A673 (cell line): ENCODE results near the gene CACNA2D4. TPM values are rescaled to one million over a fixed set of nuclear protein-coding genes. Genes with fewer than 3 reads are reported as not detected.

Experiments used
- BruUV-seq: library from RNA; stranded (reverse); fragments of 400-500 nt; replicated peaks from 2 replicates; lab custom pipeline; 2021; lab: Mats Ljungman, UMichigan
- CTCF ChIA-PET: fragments of 300-600 bp; sonication (Branson Sonifier 250); formaldehyde crosslinking; loops from one replicate; lab custom pipeline; 2022; ENCODE audit warnings: antibody characterized with exemption; lab: Charles Lee
- POLR2A ChIA-PET: fragments of 300-600 bp; sonication (Branson Sonifier 250); formaldehyde crosslinking; loops from one replicate; lab custom pipeline; 2022; ENCODE audit warnings: antibody characterized with exemption; ENCODE audit not compliant: low non-redundant PET; lab: Charles Lee
- DNase-seq: peaks from one replicate; pipeline ENCODE4 v3.0.0-alpha.2; 2015; ENCODE audit warnings: low spot score
- H3K27ac ChIP-seq: fragments of 200-600 bp; sonication (generic); 2 replicates; pipeline ENCODE4 v1.5.1; 2016; ENCODE audit warnings: mixed run types, low read depth, mild to moderate bottlenecking, mixed read lengths, antibody characterized with exemption, low read length; ENCODE audit not compliant: poor library complexity, severe bottlenecking
- H3K27me3 ChIP-seq: fragments of 200-600 bp; sonication (generic); replicated peaks from 2 replicates; pipeline ENCODE4 v1.6.1; 2017; ENCODE audit warnings: mixed run types, low read depth, mild to moderate bottlenecking, mixed read lengths, antibody characterized with exemption, low read length; ENCODE audit not compliant: insufficient read depth, poor library complexity
- H3K36me3 ChIP-seq: fragments of 200-600 bp; sonication (generic); 2 replicates; pipeline ENCODE4 v1.6.1; 2016; ENCODE audit warnings: mixed run types, mild to moderate bottlenecking, mixed read lengths, antibody characterized with exemption, low read length; ENCODE audit not compliant: insufficient read depth, poor library complexity, severe bottlenecking
- H3K4me1 ChIP-seq: fragments of 200-600 bp; sonication (generic); 2 replicates; pipeline ENCODE4 v1.6.1; 2017; ENCODE audit warnings: mixed run types, mild to moderate bottlenecking, mixed read lengths, antibody characterized with exemption, low read length; ENCODE audit not compliant: insufficient read depth, poor library complexity, severe bottlenecking
- H3K4me3 ChIP-seq: fragments of 200-600 bp; sonication (generic); 2 replicates; pipeline ENCODE4 v1.5.1; 2016; ENCODE audit warnings: low read depth, mixed run types, mild to moderate bottlenecking, mixed read lengths, low read length; ENCODE audit not compliant: poor library complexity, severe bottlenecking
- H3K9me3 ChIP-seq: fragments of 200-600 bp; sonication (generic); 2 replicates; pipeline ENCODE4 v1.6.1; 2016; ENCODE audit warnings: mixed run types, low read depth, mild to moderate bottlenecking, mixed read lengths, antibody characterized with exemption, low read length; ENCODE audit not compliant: poor library complexity, severe bottlenecking
- CTCF ChIP-seq: fragments of 300-800, 200-600 bp; sonication (generic); conservative IDR thresholded peaks from 2 replicates; pipeline ENCODE4 v1.5.1; 2017; ENCODE audit warnings: low read depth, mild to moderate bottlenecking, antibody characterized with exemption, low read length, moderate library complexity, mixed read lengths
- EZH2 ChIP-seq: fragments of 200-600 bp; sonication (generic); IDR thresholded peaks from 2 replicates; pipeline ENCODE4 v1.6.1; 2017; ENCODE audit warnings: borderline replicate concordance, low read depth, mild to moderate bottlenecking, mixed read lengths, antibody characterized with exemption, low read length; ENCODE audit not compliant: poor library complexity, severe bottlenecking
- intact Hi-C: fragments of 100-400 bp; cut with micrococcal nuclease; formaldehyde crosslinking; loops from one replicate; pipeline ENCODE4 v1.10.0; 2022; ENCODE audit not compliant: unreplicated experiment
- total RNA-seq: library from RNA; stranded (reverse); gene quantifications from 2 replicates; pipeline ENCODE4 v1.2.3, GENCODE V29; 2021

CACNA2D4 gene
- total RNA-seq, 1 experiment from 2014 or later: 0.41 TPM

GRCh38 chr12:1931642-1932041 is 13.2 kb upstream of the CACNA2D4 start:
- POLR2A ChIA-PET: no interaction called here
- Histone ChIP-seq H3K4me1 (peaks cover 9% of the 10 kb centered on the region), H3K4me3 (no peak overlapping the region), H3K9me3 (no peaks in the 10 kb centered on the region), H3K27ac (no peak overlapping the region), H3K27me3 (no peaks in the 10 kb centered on the region), H3K36me3 (no peaks in the 10 kb centered on the region)
- intact Hi-C loops: no loop called here
- CTCF ChIA-PET: no interaction called here
- DNase-seq: no peak
- no TSS peak for BruUV-seq
- no peak for TF ChIP-seq CTCF
- no peak for TF ChIP-seq EZH2

- no peak for TF ChIP-seq CTCF
- no peak for TF ChIP-seq EZH2
- CTCF ChIA-PET: no interaction called here
- peaks cover 9% of the 10 kb centered on the region for H3K4me1 ChIP-seq
- no peak for DNase-seq
- intact Hi-C loops: no loop called here
- H3K4me3 ChIP-seq: no peak overlapping the region
- POLR2A ChIA-PET: no interaction called here
- H3K36me3 ChIP-seq: no peaks in the 10 kb centered on the region
- no TSS peak for BruUV-seq
- H3K27ac ChIP-seq: no peak overlapping the region
- H3K9me3 ChIP-seq: no peaks in the 10 kb centered on the region
- no peaks in the 10 kb centered on the region for H3K27me3 ChIP-seq
Measured at GRCh38 chr12:1930803-1931597, 12.5 kb upstream of the CACNA2D4 start.

- intact Hi-C loops: no loop called here
- TF ChIP-seq CTCF (no peak), EZH2 (no peak)
- H3K36me3 ChIP-seq: no peaks in the 10 kb centered on the region
- no peaks in the 10 kb centered on the region for H3K27me3 ChIP-seq
- POLR2A ChIA-PET: interaction anchor here (0.6 kb wide), 1 partner anchor 64 kb away, joined by 3 read pairs; no protein-coding TSS in a partner anchor
- no TSS peak for BruUV-seq
- H3K9me3 ChIP-seq: no peaks in the 10 kb centered on the region
- no peak for DNase-seq
- H3K4me3 ChIP-seq: no peak overlapping the region
- CTCF ChIA-PET: no interaction called here
- H3K4me1 ChIP-seq: peaks cover 9% of the 10 kb centered on the region
- no peak overlapping the region for H3K27ac ChIP-seq
Measured at GRCh38 chr12:1929985-1930802, 11.7 kb upstream of the CACNA2D4 start.
